WTC11 (cell line): ENCODE measurements around the gene ZNF770. TPM values are rescaled to one million over a fixed set of nuclear protein-coding genes. Genes with fewer than 3 reads are reported as not detected.

Experiments
- CBFB ChIP-seq: sonication (generic); formaldehyde crosslinking; IDR thresholded peaks from 2 replicates; pipeline ENCODE4 v1.8.1; 2022; ENCODE audit warnings: mild to moderate bottlenecking, low read depth, missing genetic modification reagents
- ESRRA ChIP-seq: sonication (generic); formaldehyde crosslinking; IDR thresholded peaks from 2 replicates; pipeline ENCODE4 v1.8.1; 2022; ENCODE audit warnings: mild to moderate bottlenecking, missing genetic modification reagents, borderline replicate concordance
- ETV6 ChIP-seq: sonication (generic); formaldehyde crosslinking; IDR thresholded peaks from 2 replicates; pipeline ENCODE4 v1.8.1; 2022; ENCODE audit warnings: mild to moderate bottlenecking, missing genetic modification reagents
- FOXK1 ChIP-seq: sonication (generic); formaldehyde crosslinking; IDR thresholded peaks from 2 replicates; pipeline ENCODE4 v1.8.0; 2022; ENCODE audit warnings: mild to moderate bottlenecking, moderate library complexity, missing genetic modification reagents
- JAZF1 ChIP-seq: fragments of 250-450 bp; sonication (Bioruptor Pico); IDR thresholded peaks from 2 replicates; pipeline ENCODE4 v1.9.0; 2021; ENCODE audit warnings: moderate library complexity, mild to moderate bottlenecking, inconsistent platforms
- NR2C2 ChIP-seq: sonication (generic); formaldehyde crosslinking; IDR thresholded peaks from 2 replicates; pipeline ENCODE4 v1.8.0; 2022; ENCODE audit warnings: mild to moderate bottlenecking, missing genetic modification reagents
- SP1 ChIP-seq: sonication (generic); formaldehyde crosslinking; conservative IDR thresholded peaks from 2 replicates; pipeline ENCODE4 v1.8.1; 2022; ENCODE audit warnings: missing genetic modification reagents
- ZNF317 ChIP-seq: sonication (generic); formaldehyde crosslinking; IDR thresholded peaks from 2 replicates; pipeline ENCODE4 v1.8.1; 2023; ENCODE audit warnings: low read depth, mild to moderate bottlenecking, moderate library complexity, missing genetic modification reagents, borderline replicate concordance
- ZNF671 ChIP-seq: fragments of 250-450 bp; sonication (Bioruptor Pico); IDR thresholded peaks from 2 replicates; pipeline ENCODE4 v1.8.0; 2021; ENCODE audit warnings: mild to moderate bottlenecking
- total RNA-seq: library from RNA; stranded (reverse); gene quantifications from 3 replicates; pipeline ENCODE4 v1.2.3, GENCODE V29; 2021
- TF ChIP-seq, protein P1 (sequence below): sonication (generic); formaldehyde crosslinking; IDR thresholded peaks from 2 replicates; pipeline ENCODE4 v1.8.1; 2023; ENCODE audit warnings: mild to moderate bottlenecking, missing genetic modification reagents, borderline replicate concordance
- TF ChIP-seq, protein P2 (sequence below): sonication (generic); formaldehyde crosslinking; IDR thresholded peaks from 2 replicates; pipeline ENCODE4 v1.8.0; 2022; ENCODE audit warnings: mild to moderate bottlenecking, missing genetic modification reagents
- TF ChIP-seq, protein P3 (sequence below): sonication (generic); formaldehyde crosslinking; IDR thresholded peaks from 2 replicates; pipeline ENCODE4 v1.8.1; 2022; ENCODE audit warnings: low read depth, mild to moderate bottlenecking, moderate library complexity, missing genetic modification reagents, borderline replicate concordance
- TF ChIP-seq, protein P4 (sequence below): sonication (generic); formaldehyde crosslinking; IDR thresholded peaks from 2 replicates; pipeline ENCODE4 v1.8.0; 2023; ENCODE audit warnings: missing genetic modification reagents, mild to moderate bottlenecking, borderline replicate concordance
- TF ChIP-seq, protein P5 (sequence below): fragments of 200-600 bp; IDR thresholded peaks from 2 replicates; pipeline ENCODE4 v1.8.0; 2022; ENCODE audit warnings: antibody characterized with exemption
- TF ChIP-seq, protein P6 (sequence below): sonication (generic); formaldehyde crosslinking; IDR thresholded peaks from 2 replicates; pipeline ENCODE4 v1.8.1; 2023; ENCODE audit warnings: mild to moderate bottlenecking, moderate library complexity, missing genetic modification reagents
- TF ChIP-seq, protein P7 (sequence below): fragments of 250-450 bp; sonication (Bioruptor Pico); IDR thresholded peaks from 2 replicates; pipeline ENCODE4 v1.9.0; 2021; ENCODE audit warnings: mild to moderate bottlenecking
- TF ChIP-seq, protein P8 (sequence below): sonication (generic); formaldehyde crosslinking; IDR thresholded peaks from 2 replicates; pipeline ENCODE4 v1.8.0; 2022; ENCODE audit warnings: mild to moderate bottlenecking, missing genetic modification reagents

ZNF770 gene
- total RNA-seq, 1 experiment from 2014 or later, result 142 TPM

DNA sequence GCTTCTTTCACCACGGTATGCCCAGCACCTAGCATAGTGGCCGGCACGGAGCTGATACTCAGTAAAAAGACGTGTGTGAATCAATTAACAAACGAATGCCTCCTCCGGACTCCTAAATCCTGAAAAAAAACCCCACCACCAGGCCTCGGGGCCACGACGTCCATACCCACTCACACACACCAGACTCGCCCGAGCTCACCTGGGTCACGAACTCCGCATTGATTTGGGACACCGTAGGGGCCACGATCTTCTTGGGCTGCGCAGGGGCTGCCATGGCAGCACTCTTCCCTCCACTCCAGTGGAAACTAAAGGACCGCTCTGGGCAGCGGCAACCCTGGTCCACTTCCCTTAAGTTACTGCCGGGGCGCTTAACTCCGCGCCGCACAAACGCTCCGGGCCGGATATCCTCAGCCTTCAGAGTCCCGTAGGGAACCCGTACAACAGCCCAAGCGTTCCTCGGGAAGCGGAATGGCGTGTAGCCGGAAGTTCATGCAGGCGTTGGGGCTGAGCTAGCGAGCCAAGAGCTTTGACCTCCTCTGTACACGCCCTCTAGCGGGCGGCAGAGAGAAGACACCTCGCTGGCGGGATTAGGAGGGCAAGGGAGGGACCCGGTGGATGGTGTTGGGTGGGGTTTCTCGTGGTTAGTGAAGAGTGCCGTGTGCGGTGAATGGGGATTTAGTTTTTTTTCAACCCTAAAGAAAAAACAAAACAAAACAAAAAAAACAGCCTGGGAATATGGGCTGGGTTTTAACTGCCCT is 18.6 kb downstream of the ZNF770 start, which contains the start of gene AQR (continued):
- TF ChIP-seq, protein P1, sequence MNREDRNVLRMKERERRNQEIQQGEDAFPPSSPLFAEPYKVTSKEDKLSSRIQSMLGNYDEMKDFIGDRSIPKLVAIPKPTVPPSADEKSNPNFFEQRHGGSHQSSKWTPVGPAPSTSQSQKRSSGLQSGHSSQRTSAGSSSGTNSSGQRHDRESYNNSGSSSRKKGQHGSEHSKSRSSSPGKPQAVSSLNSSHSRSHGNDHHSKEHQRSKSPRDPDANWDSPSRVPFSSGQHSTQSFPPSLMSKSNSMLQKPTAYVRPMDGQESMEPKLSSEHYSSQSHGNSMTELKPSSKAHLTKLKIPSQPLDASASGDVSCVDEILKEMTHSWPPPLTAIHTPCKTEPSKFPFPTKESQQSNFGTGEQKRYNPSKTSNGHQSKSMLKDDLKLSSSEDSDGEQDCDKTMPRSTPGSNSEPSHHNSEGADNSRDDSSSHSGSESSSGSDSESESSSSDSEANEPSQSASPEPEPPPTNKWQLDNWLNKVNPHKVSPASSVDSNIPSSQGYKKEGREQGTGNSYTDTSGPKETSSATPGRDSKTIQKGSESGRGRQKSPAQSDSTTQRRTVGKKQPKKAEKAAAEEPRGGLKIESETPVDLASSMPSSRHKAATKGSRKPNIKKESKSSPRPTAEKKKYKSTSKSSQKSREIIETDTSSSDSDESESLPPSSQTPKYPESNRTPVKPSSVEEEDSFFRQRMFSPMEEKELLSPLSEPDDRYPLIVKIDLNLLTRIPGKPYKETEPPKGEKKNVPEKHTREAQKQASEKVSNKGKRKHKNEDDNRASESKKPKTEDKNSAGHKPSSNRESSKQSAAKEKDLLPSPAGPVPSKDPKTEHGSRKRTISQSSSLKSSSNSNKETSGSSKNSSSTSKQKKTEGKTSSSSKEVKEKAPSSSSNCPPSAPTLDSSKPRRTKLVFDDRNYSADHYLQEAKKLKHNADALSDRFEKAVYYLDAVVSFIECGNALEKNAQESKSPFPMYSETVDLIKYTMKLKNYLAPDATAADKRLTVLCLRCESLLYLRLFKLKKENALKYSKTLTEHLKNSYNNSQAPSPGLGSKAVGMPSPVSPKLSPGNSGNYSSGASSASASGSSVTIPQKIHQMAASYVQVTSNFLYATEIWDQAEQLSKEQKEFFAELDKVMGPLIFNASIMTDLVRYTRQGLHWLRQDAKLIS (CRISPR knock-in tag), result no peak; the same call in 1 of the 2 replicates
- TF ChIP-seq, protein P2, sequence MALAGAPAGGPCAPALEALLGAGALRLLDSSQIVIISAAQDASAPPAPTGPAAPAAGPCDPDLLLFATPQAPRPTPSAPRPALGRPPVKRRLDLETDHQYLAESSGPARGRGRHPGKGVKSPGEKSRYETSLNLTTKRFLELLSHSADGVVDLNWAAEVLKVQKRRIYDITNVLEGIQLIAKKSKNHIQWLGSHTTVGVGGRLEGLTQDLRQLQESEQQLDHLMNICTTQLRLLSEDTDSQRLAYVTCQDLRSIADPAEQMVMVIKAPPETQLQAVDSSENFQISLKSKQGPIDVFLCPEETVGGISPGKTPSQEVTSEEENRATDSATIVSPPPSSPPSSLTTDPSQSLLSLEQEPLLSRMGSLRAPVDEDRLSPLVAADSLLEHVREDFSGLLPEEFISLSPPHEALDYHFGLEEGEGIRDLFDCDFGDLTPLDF (CRISPR knock-in tag), result no peak
- TF ChIP-seq ESRRA (CRISPR knock-in tag) (0 out of 2 replicates have a peak, but pooled peaks have one; percentile 26), JAZF1 (no peak), NR2C2 (CRISPR knock-in tag) (no peak), ZNF317 (CRISPR knock-in tag) (no peak), SP1 (CRISPR knock-in tag) (peak; percentile 71), ETV6 (peak; percentile 29; the same call in 1 of the 2 replicates), ZNF671 (CRISPR knock-in tag) (no peak), FOXK1 (peak; percentile 82), CBFB (CRISPR knock-in tag) (0 out of 2 replicates have a peak, but pooled peaks have one; percentile 58)
- TF ChIP-seq, protein P3, sequence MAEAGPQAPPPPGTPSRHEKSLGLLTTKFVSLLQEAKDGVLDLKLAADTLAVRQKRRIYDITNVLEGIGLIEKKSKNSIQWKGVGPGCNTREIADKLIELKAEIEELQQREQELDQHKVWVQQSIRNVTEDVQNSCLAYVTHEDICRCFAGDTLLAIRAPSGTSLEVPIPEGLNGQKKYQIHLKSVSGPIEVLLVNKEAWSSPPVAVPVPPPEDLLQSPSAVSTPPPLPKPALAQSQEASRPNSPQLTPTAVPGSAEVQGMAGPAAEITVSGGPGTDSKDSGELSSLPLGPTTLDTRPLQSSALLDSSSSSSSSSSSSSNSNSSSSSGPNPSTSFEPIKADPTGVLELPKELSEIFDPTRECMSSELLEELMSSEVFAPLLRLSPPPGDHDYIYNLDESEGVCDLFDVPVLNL (CRISPR knock-in tag), result no peak
- TF ChIP-seq, protein P4, sequence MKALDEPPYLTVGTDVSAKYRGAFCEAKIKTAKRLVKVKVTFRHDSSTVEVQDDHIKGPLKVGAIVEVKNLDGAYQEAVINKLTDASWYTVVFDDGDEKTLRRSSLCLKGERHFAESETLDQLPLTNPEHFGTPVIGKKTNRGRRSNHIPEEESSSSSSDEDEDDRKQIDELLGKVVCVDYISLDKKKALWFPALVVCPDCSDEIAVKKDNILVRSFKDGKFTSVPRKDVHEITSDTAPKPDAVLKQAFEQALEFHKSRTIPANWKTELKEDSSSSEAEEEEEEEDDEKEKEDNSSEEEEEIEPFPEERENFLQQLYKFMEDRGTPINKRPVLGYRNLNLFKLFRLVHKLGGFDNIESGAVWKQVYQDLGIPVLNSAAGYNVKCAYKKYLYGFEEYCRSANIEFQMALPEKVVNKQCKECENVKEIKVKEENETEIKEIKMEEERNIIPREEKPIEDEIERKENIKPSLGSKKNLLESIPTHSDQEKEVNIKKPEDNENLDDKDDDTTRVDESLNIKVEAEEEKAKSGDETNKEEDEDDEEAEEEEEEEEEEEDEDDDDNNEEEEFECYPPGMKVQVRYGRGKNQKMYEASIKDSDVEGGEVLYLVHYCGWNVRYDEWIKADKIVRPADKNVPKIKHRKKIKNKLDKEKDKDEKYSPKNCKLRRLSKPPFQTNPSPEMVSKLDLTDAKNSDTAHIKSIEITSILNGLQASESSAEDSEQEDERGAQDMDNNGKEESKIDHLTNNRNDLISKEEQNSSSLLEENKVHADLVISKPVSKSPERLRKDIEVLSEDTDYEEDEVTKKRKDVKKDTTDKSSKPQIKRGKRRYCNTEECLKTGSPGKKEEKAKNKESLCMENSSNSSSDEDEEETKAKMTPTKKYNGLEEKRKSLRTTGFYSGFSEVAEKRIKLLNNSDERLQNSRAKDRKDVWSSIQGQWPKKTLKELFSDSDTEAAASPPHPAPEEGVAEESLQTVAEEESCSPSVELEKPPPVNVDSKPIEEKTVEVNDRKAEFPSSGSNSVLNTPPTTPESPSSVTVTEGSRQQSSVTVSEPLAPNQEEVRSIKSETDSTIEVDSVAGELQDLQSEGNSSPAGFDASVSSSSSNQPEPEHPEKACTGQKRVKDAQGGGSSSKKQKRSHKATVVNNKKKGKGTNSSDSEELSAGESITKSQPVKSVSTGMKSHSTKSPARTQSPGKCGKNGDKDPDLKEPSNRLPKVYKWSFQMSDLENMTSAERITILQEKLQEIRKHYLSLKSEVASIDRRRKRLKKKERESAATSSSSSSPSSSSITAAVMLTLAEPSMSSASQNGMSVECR, result peak; percentile 79; the same call in 1 of the 2 replicates
- TF ChIP-seq, protein P5, sequence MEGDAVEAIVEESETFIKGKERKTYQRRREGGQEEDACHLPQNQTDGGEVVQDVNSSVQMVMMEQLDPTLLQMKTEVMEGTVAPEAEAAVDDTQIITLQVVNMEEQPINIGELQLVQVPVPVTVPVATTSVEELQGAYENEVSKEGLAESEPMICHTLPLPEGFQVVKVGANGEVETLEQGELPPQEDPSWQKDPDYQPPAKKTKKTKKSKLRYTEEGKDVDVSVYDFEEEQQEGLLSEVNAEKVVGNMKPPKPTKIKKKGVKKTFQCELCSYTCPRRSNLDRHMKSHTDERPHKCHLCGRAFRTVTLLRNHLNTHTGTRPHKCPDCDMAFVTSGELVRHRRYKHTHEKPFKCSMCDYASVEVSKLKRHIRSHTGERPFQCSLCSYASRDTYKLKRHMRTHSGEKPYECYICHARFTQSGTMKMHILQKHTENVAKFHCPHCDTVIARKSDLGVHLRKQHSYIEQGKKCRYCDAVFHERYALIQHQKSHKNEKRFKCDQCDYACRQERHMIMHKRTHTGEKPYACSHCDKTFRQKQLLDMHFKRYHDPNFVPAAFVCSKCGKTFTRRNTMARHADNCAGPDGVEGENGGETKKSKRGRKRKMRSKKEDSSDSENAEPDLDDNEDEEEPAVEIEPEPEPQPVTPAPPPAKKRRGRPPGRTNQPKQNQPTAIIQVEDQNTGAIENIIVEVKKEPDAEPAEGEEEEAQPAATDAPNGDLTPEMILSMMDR, result peak; percentile 41
- TF ChIP-seq, protein P6, sequence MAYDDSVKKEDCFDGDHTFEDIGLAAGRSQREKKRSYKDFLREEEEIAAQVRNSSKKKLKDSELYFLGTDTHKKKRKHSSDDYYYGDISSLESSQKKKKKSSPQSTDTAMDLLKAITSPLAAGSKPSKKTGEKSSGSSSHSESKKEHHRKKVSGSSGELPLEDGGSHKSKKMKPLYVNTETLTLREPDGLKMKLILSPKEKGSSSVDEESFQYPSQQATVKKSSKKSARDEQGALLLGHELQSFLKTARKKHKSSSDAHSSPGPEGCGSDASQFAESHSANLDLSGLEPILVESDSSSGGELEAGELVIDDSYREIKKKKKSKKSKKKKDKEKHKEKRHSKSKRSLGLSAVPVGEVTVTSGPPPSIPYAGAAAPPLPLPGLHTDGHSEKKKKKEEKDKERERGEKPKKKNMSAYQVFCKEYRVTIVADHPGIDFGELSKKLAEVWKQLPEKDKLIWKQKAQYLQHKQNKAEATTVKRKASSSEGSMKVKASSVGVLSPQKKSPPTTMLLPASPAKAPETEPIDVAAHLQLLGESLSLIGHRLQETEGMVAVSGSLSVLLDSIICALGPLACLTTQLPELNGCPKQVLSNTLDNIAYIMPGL (CRISPR knock-in tag), result peak; percentile 89
- TF ChIP-seq, protein P7, sequence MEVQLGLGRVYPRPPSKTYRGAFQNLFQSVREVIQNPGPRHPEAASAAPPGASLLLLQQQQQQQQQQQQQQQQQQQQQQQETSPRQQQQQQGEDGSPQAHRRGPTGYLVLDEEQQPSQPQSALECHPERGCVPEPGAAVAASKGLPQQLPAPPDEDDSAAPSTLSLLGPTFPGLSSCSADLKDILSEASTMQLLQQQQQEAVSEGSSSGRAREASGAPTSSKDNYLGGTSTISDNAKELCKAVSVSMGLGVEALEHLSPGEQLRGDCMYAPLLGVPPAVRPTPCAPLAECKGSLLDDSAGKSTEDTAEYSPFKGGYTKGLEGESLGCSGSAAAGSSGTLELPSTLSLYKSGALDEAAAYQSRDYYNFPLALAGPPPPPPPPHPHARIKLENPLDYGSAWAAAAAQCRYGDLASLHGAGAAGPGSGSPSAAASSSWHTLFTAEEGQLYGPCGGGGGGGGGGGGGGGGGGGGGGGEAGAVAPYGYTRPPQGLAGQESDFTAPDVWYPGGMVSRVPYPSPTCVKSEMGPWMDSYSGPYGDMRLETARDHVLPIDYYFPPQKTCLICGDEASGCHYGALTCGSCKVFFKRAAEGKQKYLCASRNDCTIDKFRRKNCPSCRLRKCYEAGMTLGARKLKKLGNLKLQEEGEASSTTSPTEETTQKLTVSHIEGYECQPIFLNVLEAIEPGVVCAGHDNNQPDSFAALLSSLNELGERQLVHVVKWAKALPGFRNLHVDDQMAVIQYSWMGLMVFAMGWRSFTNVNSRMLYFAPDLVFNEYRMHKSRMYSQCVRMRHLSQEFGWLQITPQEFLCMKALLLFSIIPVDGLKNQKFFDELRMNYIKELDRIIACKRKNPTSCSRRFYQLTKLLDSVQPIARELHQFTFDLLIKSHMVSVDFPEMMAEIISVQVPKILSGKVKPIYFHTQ (CRISPR knock-in tag), result no peak
- TF ChIP-seq, protein P8, sequence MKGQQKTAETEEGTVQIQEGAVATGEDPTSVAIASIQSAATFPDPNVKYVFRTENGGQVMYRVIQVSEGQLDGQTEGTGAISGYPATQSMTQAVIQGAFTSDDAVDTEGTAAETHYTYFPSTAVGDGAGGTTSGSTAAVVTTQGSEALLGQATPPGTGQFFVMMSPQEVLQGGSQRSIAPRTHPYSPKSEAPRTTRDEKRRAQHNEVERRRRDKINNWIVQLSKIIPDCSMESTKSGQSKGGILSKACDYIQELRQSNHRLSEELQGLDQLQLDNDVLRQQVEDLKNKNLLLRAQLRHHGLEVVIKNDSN (CRISPR knock-in tag), result no peak
